Measurements from ENCODE around the gene GNG2.
"Not testable (repeated sequence)": the region's sequence is repeated elsewhere in the genome, so short reads cannot be mapped to it uniquely, and the experiment has no call there.

- TF ChIP-seq CTCF (IDR thresholded peaks at IDR 0.05; ENCODE audit: low read depth, low read length, poor library complexity, severe bottlenecking); EZH2phosphoT487 (IDR thresholded peaks at IDR 0.05; ENCODE audit: borderline replicate concordance, low read length): not testable (repeated sequence)
Measured at GRCh38 chr14:51905656-51906121, 45.3 kb downstream of the GNG2 start.
